HCT116 (cell line): ENCODE data around the gene PRKAG3. TPM values are rescaled to one million over a fixed set of nuclear protein-coding genes. Genes with fewer than 3 reads are reported as not detected.

Experiments
- ATAC-seq: fragments of 200-7000 bp; cut with Tn5 transposase; 2 replicates; pipeline ENCODE4 v1.9.1; 2020; ENCODE audit warnings: mild to moderate bottlenecking, moderate library complexity
- BruUV-seq: library from RNA; stranded (reverse); fragments of 400-500 nt; replicated peaks from 2 replicates; lab custom pipeline; 2021; lab: Mats Ljungman, UMichigan
- CTCF ChIA-PET: fragments of 300-600 bp; sonication (Branson Sonifier 250); formaldehyde crosslinking; loops from one replicate; lab custom pipeline; 2021; ENCODE audit warnings: antibody characterized with exemption; lab: Charles Lee
- POLR2A ChIA-PET: fragments of 300-600, 350-600 bp; sonication (Branson Sonifier 250); formaldehyde crosslinking; loops from one replicate; lab custom pipeline; 2021; ENCODE audit warnings: antibody characterized with exemption; lab: Charles Lee
- RAD21 ChIA-PET, 2 experiments: fragments of 300-600 bp; sonication (Branson Sonifier 250); formaldehyde crosslinking; loops; one replicate each; lab custom pipeline; 2023; ENCODE audit warnings: low total read pairs in 2 of 2; ENCODE audit not compliant: uncharacterized antibody in 2 of 2, unreplicated experiment in 2 of 2, low non-redundant PET in 1 of 2; lab: Charles Lee
- DNase-seq: peaks from one replicate; pipeline ENCODE4 v3.0.0-alpha.2; 2010; ENCODE audit warnings: low read depth, low spot score
- H2AFZ ChIP-seq: fragments of 200-600 bp; shearing (Covaris generic), sonication (generic); 2 replicates; pipeline ENCODE4 v1.6.1; 2017; ENCODE audit warnings: low read depth, mixed run types, mixed read lengths, antibody characterized with exemption, low read length; ENCODE audit not compliant: poor library complexity, severe bottlenecking
- H3K27ac ChIP-seq: 2 replicates; pipeline ENCODE4 v1.5.1; 2012; ENCODE audit warnings: low read depth, low read length
- H3K27me3 ChIP-seq: fragments of 200-600 bp; sonication (generic); 2 replicates; pipeline ENCODE4 v1.6.1; 2016; ENCODE audit warnings: mixed run types, low read length, mixed read lengths; ENCODE audit not compliant: insufficient read depth
- H3K36me3 ChIP-seq, 2 experiments: fragments of 200-500 bp in 1 of 2; fragments of 200-600 bp in 1 of 2; sonication (Bioruptor generic) in 1 of 2; sonication (generic) in 1 of 2; 2 replicates each; pipeline versions ENCODE4 v1.5.1 to v1.6.1; 2014 to 2016; ENCODE audit warnings: low read length in 2 of 2, inconsistent platforms in 1 of 2, mixed read lengths in 1 of 2, mixed run types in 1 of 2; ENCODE audit not compliant: insufficient read depth in 2 of 2, control insufficient read depth in 1 of 2
- H3K4me1 ChIP-seq, 2 experiments: fragments of 200-600 bp in 1 of 2; sonication (generic) in 1 of 2; 2 replicates each; pipeline versions ENCODE4 v1.5.1 to v1.6.1; 2012 to 2017; ENCODE audit warnings: low read length in 2 of 2, inconsistent platforms in 1 of 2, mild to moderate bottlenecking in 1 of 2, mixed read lengths in 1 of 2, mixed run types in 1 of 2, moderate library complexity in 1 of 2; ENCODE audit not compliant: insufficient read depth in 2 of 2, control insufficient read depth in 1 of 2
- H3K4me2 ChIP-seq: fragments of 200-600 bp; sonication (generic); 2 replicates; pipeline ENCODE4 v1.6.1; 2017; ENCODE audit warnings: mixed run types, low read length, mixed read lengths
- H3K4me3 ChIP-seq, 2 experiments: fragments of 200-600 bp in 1 of 2; sonication (generic) in 1 of 2; replicated peaks in 1 of 2; 2 replicates each; pipeline ENCODE4 v1.5.1; 2011 to 2016; ENCODE audit warnings: low read length in 2 of 2, control low read depth in 1 of 2, low read depth in 1 of 2, mild to moderate bottlenecking in 1 of 2, mixed read lengths in 1 of 2, mixed run types in 1 of 2
- H3K79me2 ChIP-seq: fragments of 200-600 bp; sonication (generic); 2 replicates; pipeline ENCODE4 v1.6.1; 2017; ENCODE audit warnings: mild to moderate bottlenecking, mixed run types, low read length, moderate library complexity, mixed read lengths; ENCODE audit not compliant: insufficient read depth
- H3K9ac ChIP-seq: fragments of 200-600 bp; sonication (generic); 2 replicates; pipeline ENCODE4 v1.6.1; 2016; ENCODE audit warnings: low read length, mixed read lengths
- H3K9me2 ChIP-seq: fragments of 200-600 bp; sonication (generic), shearing (Covaris generic); 2 replicates; pipeline ENCODE4 v1.6.1; 2017; ENCODE audit warnings: mixed run types, mild to moderate bottlenecking, moderate library complexity; ENCODE audit not compliant: insufficient read depth
- H3K9me3 ChIP-seq, 2 experiments: fragments of 200-500 bp in 1 of 2; fragments of 200-600 bp in 1 of 2; sonication (Bioruptor generic) in 1 of 2; sonication (generic) in 1 of 2; 2 replicates each; pipeline ENCODE4 v1.6.1; 2014 to 2017; ENCODE audit warnings: low read length in 2 of 2, mixed read lengths in 2 of 2, inconsistent platforms in 1 of 2, low read depth in 1 of 2, mild to moderate bottlenecking in 1 of 2, mixed run types in 1 of 2, moderate library complexity in 1 of 2; ENCODE audit not compliant: control insufficient read depth in 1 of 2, insufficient read depth in 1 of 2
- H4K20me1 ChIP-seq: fragments of 200-600 bp; sonication (generic), shearing (Covaris generic); 2 replicates; pipeline ENCODE4 v1.6.1; 2017; ENCODE audit warnings: mixed run types, mild to moderate bottlenecking, moderate library complexity; ENCODE audit not compliant: insufficient read depth
- EZH2 ChIP-seq: fragments of 200-600 bp; sonication (generic); IDR thresholded peaks from 2 replicates; pipeline ENCODE4 v1.6.1; 2017; ENCODE audit warnings: antibody characterized with exemption, mixed run types
- REST ChIP-seq: IDR thresholded peaks from 2 replicates; pipeline ENCODE4 v1.6.1; 2012; ENCODE audit warnings: low read depth
- ZBTB33 ChIP-seq: IDR thresholded peaks from 2 replicates; pipeline ENCODE4 v1.6.1; 2011; ENCODE audit warnings: mild to moderate bottlenecking, low read length, moderate library complexity; ENCODE audit not compliant: insufficient replicate concordance; ENCODE audit errors: extremely low read depth
- intact Hi-C: fragments of 100-400 bp; cut with micrococcal nuclease; formaldehyde crosslinking; loops from 2 replicates; pipeline ENCODE4 v1.10.0; 2022
- total RNA-seq: library from RNA; stranded (reverse); gene quantifications from one replicate; pipeline ENCODE4 v1.2.1, GENCODE V29; 2021; ENCODE audit not compliant: unreplicated experiment

The PRKAG3 gene
- total RNA-seq, 1 experiment from 2014 or later, result not detected

- ChIA-PET POLR2A (no interaction called here), CTCF (no interaction called here), RAD21 (no interaction called here)
- Histone ChIP-seq H2AFZ (no peak overlapping the region), H3K9me3 (no peaks in the 10 kb centered on the region), H3K27ac (no peak overlapping the region), H3K4me2 (no peak overlapping the region), H3K79me2 (no peaks in the 10 kb centered on the region), H3K9ac (no peak overlapping the region), H3K4me1 (no peaks in the 10 kb centered on the region), H3K9me2 (no peaks in the 10 kb centered on the region), H3K36me3 (no peaks in the 10 kb centered on the region), H3K4me3 (no peak overlapping the region), H4K20me1 (no peaks in the 10 kb centered on the region), H3K27me3 (no peaks in the 10 kb centered on the region)
- ATAC-seq, result no peak
- DNase-seq, result no peak
- BruUV-seq, result no TSS peak
- intact Hi-C loops, result no loop called here
- TF ChIP-seq ZBTB33, result no peak
- TF ChIP-seq REST, result no peak
- no peak for TF ChIP-seq EZH2
These were observed 24.0 kb downstream of the PRKAG3 start for GRCh38 chr2:218807626-218808025.
